Measurements from ENCODE around the gene OR3A2.
"Not testable (repeated sequence)": the region's sequence is repeated elsewhere in the genome, so short reads cannot be mapped to it uniquely, and the experiment has no call there.

Gene OR3A2

DNA sequence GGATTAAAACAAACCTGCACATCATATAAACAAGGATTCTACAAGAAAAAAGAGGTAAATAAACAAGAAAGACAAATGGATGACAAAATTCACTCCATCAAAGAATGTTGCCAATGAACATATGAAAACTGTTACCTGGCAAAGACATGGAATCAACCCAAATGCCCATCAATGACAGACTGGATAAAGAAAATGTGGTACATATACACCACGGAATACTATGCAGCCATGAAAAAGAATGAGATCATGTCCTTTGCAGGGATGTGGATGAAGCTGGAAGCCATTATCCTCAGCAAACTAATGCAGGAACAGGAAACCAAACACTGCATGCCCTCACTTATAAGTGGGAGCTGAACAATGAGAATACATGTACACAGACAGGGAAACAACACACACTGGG lies 92.6 kb downstream of the OR3A2 start:
- not testable (repeated sequence) for DNase-seq (ENCODE audit: low read depth)

DNA sequence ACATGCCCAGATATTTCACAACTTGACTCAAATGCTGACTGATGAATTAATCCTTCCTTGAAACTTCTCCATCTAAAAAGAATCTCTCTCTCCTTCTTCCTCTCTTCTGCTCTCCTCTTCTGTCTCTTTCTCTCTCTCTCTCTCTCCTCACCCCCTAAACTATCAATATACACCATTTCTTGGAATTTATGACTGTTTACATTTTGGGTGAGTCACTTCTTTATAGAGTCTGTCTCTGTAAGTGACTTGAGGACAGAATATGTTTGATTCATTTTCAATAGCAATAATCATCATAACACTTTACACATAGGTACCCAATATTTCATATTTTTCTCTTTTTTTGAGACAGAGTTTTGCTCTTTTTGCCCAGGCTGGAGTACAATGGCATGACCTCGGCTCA lies 103.2 kb downstream of the OR3A2 start:
- DNase-seq (ENCODE audit: low read depth): no peak

DNA sequence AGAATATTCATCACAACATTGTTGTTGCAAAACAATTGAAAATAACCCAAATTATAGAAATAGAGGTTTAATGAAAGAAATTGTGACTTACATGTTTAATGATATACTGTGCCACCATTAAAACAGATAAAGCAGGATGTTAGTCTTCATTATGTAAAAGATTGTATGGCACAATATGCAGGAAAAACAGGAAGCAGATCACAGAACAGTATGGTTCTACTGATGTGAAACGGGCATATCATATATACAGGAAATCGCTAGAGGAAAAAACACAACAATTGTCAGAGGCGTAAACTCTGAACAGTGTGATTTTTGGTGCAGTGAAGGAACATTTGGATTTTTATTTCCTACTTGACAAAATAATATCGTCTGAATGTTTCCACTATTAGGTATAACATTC lies 110.0 kb downstream of the OR3A2 start:
- no peak for DNase-seq (ENCODE audit: low read depth)

DNA sequence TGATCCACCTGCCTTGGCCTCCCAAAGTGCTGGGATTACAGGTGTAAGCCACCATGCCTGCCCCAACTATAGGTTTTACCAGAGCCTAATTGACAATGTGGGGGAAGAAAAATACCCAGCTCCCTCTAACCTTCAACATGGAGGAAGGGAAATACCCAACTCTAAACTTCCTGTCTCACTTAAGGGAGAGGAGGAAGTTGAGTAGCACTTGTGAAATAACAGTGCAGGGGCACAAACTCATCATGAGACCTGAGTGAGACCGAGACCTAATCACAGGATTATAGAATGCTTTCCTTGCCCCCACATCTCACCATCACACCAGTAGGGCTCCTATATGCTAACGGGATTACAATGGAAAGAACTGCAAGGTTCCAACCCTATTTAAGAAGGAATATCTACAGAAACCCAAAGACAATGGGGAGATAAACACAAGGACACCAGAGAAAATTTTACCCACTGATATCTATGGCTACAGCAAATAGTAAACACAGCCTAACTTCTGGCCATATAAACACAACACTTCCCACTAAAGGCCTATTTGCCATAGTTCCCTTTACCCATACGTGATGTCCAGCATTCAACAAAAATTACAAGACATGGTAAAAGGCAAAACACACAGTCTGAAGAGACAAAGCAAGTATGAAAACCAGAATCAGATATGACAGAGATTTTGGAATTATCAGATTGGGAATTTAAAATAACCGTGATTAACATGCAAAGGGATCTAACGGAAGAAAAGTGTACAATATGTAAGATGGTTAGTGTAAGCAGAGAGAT lies 114.8 kb downstream of the OR3A2 start:
- DNase-seq (ENCODE audit: low read depth): no peak

DNA sequence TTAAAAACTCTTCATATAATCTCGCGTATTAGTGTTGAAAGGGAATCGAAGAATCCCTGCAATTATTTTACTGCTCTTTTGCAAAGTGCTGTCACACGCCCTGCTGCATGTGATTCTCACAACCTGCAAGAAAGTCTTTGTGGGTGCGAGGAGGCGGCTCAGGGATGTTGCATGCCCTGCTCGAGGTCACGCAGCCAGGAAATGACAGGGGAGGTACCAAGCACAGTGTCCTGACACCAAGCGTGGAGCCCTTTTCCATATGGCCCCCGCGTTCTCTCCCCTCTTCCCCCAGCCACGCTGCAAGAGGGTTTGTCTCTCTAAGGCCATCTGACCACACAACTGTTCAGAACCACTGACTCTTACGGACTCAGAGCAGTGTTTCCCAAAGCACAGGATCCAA lies 125.5 kb downstream of the OR3A2 start:
- no peak for DNase-seq (ENCODE audit: low read depth)

DNA sequence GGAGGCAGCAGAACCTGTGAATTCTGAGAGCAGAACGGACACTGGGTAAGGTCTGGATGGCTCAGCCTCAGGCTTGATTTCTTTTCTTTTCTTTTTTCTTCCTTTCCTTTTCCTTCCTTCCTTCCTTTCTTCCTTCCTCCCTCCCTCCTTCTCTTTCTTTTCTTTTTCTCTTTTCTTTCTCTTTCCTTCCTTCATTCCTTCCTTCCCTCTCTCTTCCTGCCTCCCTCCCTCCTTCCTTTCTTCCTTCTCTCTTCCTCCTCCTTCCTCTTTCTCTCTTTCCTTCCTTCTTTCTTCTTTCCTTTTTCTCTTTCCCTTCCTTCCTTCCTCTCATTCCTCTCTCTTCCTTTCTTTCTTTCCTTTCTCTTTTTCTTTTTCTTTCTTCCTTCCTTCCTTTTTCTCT lies 125.9 kb downstream of the OR3A2 start:
- DNase-seq (ENCODE audit: low read depth): no peak

DNA sequence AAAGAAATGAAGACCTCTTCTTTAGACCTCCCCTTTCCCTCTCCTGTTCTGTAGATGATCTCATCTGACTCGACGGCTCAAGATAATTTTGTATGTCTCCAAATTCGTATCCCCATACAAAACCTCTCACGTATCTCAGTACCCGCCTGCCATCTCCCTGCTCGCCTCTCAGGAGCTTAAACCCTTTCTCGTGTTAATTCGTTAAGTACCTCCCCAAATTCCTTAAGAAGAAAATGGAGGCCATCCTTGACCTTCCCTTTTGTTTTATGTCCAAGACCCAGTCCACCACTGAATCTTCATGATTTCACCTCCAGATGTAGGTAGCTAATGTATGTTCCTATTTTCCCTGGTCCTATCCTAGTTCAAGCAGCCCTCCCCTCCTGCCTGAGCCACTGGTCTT lies 129.5 kb downstream of the OR3A2 start:
- DNase-seq (ENCODE audit: low read depth): no peak

DNA sequence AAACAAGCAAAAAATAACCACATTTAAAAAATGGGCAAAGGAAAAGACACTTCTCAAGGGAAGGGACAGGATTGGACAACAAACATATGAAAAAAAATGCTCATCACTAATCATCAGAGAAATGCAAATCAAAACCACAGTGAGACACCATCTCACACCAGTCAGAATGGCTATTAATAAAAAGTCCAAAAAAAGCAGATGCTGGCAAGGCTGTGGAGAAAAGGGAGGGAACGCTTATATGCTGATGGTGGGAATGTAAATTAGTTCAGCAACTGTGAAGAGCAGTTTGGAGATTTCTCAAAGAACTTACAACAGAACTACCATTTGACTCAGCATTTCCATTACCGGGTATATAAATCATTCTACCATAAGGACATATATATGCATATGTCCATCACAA lies 137.1 kb downstream of the OR3A2 start:
- DNase-seq (ENCODE audit: low read depth): not testable (repeated sequence)

DNA sequence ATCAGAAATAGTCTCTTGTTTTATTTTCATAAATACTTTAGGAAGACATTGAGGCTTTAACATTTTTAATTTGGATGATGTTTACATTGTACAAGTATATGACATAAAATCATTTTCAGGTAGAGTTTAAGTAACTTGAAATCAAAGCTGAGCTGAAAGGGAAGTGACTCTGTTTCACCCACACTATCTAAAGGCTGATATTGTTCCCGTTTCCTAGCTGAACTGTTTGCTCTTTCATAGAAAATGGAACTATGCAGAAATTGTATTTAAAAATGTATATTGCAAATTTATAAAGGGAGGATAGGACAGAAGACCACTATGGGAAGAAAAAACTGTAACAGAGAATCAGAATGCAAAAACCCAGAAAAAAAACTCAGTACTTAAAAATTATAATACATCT lies 141.3 kb downstream of the OR3A2 start:
- DNase-seq (ENCODE audit: low read depth): not testable (repeated sequence)

DNA sequence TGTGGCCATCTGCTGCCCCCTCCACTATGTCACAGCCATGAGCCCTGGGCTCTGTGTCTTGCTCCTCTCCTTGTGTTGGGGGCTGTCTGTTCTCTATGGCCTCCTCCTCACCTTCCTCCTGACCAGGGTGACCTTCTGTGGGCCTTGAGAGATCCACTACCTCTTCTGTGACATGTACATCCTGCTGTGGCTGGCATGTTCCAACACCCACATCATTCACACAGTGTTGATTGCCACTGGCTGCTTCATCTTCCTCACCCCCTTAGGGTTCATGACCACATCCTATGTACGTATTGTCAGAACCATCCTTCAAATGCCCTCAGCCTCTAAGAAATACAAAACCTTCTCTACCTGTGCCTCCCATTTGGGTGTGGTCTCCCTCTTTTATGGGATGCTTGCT lies 145.1 kb downstream of the OR3A2 start:
- DNase-seq (ENCODE audit: low read depth): not testable (repeated sequence)

DNA sequence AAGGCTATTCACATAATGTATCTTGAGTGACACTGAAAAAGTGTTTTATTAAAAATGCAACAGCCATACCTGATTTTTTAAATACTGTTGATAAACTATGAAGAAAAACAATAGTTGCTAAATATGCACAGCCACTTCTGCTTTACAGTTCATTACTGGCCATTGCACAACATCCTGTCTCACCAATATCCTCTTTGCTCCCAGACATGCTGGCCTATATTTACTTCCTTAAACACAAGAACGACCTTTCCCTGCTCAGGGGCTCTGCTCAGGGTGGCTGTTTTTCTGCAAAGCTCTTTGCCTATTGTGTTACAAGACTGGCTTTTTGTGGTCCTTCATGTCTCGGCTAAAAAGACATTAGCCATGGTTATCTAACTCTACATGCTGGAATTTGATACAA lies 147.4 kb downstream of the OR3A2 start:
- DNase-seq (ENCODE audit: low read depth): not testable (repeated sequence)

DNA sequence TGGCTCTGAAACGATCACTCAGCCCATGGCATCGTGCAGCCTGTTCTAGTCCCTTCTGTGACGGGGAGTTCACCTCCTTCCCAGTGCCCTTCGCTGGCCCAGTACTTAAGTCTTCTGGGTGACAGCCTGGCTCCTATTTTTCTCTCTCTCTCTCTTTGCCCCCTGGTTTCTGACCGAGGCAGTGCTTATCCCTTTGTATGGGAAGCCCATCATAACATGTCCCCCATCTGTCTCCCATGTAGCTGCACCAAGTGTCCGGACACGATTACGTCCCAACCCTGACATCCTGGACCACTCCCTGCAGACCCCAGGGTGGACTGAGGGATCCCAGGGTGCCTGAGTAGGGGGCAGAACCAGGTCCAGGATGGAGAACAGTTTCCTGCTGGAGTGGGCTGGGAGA lies 153.8 kb downstream of the OR3A2 start:
- not testable (repeated sequence) for DNase-seq (ENCODE audit: low read depth)
